GM18868 (cell line): ENCODE data around the gene ACSS2.
"Not testable (repeated sequence)": the region's sequence is repeated elsewhere in the genome, so short reads cannot be mapped to it uniquely, and the experiment has no call there.

Experiments used
- ATAC-seq: cut with Tn5 transposase; IDR thresholded peaks from one replicate; pipeline ENCODE4 v1.9.1; 2021; ENCODE audit warnings: mild to moderate bottlenecking, moderate library complexity; ENCODE audit not compliant: unreplicated experiment

Gene ACSS2

DNA sequence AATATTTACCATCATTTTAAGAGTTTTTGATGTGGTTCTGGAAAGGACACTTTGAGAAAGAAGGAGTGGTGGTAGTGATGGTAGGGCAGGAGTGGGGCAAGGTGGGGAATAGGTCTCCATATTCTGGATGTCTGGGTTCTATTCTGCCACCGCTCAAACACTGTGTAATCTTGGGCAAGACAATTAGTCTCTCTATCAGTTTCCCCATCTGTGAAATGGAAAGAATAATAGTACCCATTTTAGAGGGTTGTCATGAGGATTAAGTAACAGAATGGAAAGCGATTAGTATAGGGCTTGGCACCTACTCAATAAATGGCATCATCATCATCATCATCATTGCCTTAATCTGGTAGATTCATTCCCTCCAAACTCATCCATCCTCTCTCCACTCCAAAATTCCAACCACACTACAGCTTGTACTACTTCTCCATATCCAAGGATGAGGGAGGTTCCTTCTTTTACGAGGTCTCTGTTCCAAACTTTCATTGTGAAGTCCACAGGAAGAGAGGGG, 2.8 kb upstream of the ACSS2 start:
- no peak for ATAC-seq

DNA sequence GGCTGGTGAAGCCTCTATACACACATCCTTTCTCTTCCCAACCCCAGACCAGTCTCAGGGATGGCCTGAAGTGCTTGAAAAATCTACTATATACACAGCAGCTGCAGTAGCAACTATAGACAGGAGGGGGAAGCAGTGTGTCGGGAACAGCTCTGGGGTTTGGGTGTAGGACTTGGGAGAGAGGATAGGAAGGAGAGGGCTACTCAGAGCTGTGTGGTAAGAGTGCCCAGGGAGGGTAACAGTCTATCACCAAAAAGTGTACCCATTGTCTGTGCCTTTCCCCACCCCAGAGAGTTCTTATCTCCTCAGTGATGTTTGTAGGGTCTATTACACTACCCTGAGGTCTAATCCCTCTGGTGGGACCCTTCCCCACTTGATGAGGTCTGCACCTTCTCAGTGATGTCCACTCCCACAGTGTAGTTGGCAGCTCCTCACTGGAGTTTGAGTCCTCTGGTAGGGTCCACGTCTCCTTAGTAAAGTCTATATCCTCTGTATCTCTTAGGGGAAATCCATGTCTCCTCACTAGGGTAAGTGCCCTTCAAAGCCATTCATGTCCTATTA, 2.2 kb upstream of the ACSS2 start:
- no peak for ATAC-seq

DNA sequence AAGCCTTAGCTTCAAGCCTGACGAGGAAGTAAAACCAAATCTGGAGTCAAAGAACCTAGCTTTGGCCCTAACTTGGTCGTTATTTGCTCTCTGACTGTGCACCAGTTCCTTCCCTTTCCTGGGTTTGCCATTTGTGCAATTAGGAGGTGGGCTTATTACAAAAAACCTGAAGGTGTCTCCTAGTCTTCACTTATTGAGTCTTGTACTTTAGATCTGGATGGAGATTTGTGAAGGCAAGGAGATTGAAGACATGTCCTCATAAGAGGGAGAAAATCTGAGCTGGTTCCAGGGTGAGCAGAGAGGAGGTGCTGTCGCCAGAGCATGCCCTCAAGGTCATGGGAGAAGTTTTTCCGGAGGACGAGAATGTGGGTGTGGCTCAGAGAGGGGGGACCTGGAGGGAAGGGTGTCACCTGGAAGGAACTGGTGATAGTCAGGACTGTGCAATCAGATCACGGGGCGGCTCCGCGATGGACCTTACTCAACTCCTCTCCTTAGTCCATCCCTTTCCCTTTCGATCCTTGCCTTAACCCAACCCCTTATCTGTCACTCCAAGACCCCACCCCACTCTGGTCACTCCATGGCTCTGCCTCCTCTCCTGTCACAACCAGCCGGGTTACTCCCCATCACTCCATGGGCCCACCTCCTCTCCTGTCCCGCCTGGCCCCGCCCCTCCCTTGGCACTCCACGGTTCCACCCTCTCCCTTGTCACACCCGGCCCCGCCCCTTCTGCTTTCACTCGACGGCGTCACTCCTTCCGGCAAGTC, 588 bp upstream of the ACSS2 start:
- peak; percentile 76 for ATAC-seq

DNA sequence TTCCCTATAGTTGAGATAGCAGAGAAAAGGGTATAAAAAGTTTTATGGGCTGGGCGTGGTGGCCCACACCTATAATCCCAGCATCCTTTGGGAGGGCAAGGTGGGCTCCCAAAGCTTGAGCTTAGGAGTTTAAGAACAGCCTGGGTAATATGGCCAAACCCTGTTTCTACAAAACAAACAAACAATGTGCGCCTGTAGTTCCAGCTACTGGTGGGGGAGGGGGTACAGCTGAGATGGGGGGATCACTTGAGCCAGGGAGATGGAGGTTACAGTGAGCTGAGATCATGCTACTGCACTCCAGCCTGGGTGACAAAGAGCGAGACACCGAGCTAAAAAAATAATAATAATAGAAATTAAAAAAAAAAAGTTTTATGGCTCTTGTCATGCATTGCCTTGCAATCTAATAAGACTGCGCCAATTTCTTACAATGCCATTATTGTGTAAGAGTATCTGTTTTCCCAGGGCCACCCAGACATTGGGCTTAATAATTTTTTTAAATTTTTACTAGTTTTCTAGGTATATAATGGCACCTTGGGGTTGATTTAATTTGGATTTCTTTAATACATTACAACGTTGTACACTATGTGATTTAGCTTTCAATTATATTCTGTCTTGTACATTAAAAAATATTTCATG, 3.9 kb downstream of the ACSS2 start:
- no peak for ATAC-seq

DNA sequence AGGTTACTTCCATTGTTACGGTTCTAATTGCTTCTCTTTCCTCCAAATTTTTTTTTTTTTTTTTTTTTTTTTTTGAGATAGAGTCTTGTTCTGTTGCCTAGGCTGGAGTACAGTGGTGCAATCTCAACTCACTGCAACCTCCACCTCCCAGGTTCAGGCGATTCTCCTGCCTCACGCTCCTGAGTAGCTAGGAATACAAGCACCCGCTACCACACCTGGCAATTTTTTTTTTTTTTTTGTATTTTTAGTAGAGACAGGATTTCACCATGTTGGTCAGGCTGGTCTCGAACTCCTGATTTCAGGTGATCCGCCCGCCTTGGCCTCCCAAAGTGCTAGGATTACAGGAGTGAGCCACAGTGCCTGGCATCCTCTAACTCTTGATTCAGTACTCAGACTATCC, 4.6 kb downstream of the ACSS2 start:
- not testable (repeated sequence) for ATAC-seq

DNA sequence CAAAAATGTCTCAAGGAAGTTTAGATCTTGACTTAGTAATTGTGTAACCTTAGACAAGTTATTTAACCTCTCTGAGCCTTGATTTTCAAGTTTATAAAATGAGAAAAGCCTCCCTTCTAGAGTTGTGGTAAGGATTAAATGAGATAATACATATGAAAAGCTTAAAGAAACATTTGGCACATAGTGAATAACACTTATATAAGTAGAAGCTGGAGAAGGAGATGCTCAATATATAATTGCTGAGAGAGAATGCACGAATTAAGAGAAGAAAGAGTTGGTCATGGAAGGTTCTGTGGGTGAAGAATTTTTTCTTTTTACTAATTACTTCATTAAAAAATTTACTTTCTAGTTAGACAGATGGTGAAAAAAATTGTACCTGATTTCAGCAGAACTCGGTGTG, 5.3 kb downstream of the ACSS2 start:
- ATAC-seq, result no peak

DNA sequence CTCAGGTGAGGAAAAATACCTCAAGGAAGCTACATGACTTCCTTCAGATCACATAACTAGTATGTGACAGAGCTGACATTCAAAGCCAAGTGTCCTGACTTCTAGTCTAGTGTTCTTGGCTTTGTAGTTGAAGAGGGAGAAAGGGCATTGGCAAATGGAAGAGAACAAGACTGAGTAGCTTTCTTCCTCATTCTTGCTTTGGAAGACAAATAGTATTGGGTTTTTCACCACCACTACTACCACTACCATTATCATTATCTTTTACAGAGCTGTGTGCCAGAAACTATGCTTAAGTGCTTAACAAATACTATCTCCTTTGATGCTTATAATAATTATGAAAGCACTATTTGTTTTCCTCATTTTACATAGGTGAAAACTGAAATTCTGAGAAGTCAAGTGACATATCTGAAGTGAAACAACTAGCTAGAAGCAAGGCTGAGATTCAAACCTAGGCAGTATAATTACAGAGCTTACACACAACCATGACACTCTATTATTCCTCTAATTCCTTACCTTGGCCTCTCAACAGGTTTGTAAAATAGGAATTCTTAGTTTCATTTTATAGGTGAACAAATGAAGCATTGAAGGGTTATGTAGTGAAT, 6.8 kb downstream of the ACSS2 start:
- ATAC-seq, result no peak

DNA sequence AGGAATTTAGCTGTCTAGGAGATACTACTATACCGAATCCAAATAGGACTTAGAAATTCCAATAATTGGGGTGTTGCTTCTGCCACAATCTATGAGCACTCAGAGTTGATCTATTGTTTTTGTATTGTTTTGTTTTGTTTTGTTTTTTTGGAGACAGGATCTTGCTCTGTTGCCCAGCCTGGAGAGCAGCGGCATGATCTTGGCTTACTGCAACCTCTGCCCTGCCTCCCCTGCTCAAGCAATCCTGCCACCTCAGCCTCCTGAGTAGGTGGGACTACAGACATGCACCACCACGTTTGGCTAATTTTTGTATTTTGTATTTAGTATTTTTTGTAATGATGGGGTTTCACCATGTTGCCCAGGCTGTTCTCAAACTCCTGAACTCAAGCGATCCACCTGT, 7.4 kb downstream of the ACSS2 start:
- no peak for ATAC-seq

DNA sequence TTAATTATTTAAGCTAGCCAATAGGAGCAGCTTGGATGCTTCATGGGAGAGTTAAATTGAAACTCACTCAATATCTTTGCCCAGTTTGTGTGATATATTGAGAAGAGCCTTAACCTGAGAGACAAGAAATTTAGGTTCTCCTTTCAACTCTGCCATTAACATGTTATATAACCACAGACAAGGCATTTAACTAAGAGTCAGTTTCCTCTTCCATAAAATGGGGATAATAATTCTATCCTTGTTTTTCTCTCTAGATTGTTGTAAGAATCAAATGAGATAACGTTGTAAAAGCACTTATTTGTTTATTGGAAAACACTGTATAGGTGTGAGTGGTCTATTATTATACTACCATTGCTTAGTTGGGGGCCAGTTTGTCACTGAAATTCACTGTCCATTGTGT, 7.8 kb downstream of the ACSS2 start:
- no peak for ATAC-seq

DNA sequence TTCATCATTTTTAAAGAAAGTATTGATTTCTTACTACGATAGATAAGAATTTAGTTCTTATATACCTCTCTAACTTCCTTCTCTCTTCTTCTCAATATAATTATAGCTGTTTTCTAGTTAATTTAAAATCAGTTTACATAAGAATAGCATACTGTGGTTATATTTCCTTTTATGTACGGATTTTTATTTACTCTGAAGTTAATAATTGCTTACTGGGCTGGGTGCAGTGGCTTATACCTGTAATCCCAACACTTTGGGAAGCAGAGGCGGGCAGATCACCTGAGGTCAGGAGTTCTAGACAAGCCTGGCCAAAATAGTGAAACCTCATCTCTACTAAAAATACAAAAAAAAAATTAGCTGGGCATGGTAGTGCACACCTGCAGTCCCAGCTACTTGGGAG, 9.7 kb downstream of the ACSS2 start:
- ATAC-seq, result no peak

DNA sequence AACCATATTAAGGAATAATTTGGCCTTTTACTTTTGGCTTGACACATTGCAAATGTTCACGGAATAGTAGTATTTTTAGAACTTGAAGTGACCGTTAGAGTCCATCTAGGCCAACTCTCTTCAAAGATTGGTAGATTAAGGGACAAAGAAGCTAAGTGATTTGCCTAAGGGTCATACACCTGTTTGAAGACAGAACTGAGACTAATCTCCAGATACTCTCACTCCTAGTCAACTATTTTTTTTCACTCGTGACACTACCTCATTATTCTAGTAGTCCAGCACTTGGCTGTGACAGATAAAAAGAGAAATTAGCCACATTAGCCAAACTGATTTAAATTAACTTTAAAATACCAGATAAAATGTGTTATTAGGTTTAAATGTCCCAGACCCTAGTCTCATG, 10.6 kb downstream of the ACSS2 start:
- no peak for ATAC-seq

DNA sequence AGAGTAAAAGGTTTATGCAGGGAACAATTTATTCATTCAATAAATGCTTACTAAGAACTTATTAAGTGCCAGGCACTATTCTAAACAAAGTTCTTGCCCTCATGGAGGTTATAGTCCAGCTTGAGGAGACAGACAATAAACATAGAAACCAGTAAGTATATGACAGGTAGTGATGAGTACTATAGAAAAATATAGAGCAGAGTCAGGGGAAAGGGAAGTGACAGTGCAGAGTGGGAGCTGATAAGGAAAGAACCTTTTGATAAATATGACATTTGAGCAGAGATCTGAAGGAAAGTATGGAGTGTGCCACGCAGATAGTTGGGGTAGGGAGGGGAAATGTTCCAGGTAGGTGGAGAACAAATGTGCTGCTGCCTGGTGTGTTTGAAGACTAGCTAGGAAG, 12.1 kb downstream of the ACSS2 start:
- ATAC-seq, result no peak

DNA sequence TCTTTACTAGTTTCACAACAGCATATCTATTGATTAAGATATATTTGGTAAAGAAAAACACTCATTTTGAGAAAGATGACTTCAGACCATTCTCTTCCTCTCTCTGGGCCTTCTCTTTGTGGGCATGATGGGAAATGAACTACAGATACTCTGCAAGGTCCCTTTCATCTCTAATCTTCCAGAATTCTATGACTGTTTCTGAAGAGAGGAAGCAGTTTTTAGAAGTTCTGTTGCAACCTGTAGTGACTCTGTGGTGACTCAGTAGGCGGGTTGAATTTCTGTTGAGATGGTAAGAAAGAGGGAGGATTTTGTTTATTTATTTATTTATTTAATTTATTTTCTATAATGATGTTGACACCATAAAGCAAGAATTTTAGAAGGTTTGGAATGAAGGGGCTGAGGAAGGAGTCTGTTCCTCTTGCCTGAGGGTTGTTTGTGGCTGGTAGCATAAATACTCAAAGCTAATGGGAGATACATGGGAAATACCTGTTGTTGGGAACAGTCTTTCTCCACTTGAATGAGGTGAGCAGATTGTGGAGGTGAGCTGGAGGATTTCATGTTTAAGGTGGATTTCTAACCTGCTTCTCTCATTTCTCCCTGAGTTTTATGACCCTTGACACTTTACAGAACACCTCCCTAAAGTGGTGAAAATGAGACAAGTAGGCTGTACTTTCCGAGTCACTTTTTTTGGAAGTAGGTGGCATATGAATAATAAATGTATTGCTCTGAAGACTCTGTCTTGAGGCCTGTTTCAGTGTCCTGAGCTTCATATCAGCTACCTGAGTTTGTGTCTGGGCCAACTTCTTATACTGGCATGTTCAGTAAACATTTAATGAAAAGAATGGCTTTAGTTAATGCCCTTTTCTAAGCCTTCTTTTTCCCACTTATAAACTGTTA, 15.0 kb downstream of the ACSS2 start:
- no peak for ATAC-seq

DNA sequence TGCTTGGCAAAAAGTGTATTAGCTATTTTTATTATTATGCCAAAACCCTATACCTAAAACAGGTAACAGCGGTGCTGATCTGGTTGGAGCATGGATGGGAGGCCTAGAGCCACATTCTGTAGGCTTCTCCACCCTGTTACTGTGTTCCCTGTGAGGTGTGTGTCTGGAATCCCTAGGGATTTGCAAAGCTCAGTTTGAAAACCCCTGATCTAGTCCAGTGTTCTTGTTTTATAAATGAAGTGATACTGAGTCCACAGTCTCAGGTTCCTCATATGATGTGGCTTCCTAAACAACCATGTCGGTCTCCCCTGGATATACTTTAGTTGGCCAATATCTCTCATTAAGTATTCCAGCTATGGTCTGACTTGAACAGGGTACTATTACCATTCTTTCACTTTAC, 16.3 kb downstream of the ACSS2 start:
- no peak for ATAC-seq

DNA sequence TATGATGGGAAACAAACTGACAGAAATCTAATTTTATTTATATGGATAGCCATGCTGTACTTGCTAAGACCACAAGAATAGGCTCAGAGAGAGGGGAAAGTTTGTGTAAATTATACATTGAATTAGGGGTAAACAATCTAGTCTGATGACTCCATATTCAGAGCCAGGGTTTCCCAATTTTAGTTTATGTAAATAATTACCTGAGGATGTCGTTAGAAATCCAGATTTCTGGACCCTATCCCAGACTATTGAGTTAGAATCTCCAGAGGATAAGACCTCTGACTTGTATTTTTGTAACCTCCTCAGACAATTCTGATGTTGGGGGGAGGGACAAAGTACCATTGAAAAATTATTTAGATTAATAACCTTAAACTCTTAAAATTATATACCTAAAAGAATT, 18.3 kb downstream of the ACSS2 start:
- no peak for ATAC-seq

DNA sequence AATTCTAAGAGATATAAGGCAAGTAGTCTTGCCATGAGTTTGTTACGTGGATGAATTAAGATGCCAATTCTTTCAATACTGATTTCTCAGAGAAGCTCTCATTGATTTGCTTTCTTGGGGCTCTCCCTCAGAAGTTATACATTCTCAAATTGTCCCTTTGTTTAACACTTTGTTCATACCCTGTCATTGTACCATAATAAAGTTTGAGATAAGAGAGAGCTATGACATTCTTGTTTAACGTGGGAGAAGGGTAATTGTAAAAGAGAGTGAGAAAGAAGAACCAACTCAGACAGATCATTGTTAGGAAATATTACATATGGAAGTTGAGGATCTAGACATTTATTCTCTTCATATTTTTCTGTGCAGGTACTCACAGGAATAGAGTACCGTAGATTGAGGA, 19.1 kb downstream of the ACSS2 start:
- ATAC-seq, result no peak

DNA sequence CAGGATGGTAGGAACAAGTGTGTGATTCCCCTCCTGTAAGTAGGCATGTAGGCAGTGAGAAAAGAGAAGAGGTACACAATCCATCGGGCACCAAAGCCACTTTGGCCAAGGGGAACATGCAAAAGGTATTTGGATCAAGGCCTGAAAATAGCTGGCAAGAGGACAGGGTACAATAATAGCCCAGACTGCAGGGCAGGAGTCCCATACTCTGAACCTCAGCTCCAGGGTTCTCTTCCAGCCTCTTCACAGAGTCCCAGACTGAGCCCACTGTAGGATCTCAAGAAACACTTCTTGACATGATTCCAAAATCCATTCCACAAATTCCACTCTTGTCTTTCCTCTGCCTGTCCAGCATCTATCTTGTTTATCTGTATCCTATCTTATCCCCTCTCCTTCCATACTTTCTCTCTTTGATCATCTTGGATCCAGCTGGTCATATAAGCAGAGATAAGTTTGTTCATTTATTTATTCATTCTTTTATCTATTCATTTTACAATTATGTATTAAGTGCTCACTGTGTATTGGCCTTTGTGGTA, 19.7 kb downstream of the ACSS2 start:
- no peak for ATAC-seq

DNA sequence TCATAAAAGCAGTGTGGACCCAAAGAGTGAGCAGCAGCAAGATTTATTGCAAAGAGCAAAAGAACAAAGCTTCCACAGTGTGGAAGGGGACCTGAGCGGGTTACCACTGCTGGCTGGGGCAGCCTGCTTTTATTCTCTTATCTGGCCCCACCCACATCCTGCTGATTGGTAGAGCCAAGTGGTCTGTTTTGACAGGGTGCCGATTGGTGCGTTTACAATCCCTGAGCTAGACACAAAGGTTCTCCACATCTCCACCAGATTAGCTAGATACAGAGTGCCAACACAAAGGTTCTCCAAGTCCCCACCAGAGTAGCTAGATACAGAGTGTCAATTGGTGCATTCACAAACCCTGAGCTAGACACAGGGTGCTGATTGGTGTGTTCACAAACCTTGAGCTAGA, 21.7 kb downstream of the ACSS2 start:
- ATAC-seq, result not testable (repeated sequence)

DNA sequence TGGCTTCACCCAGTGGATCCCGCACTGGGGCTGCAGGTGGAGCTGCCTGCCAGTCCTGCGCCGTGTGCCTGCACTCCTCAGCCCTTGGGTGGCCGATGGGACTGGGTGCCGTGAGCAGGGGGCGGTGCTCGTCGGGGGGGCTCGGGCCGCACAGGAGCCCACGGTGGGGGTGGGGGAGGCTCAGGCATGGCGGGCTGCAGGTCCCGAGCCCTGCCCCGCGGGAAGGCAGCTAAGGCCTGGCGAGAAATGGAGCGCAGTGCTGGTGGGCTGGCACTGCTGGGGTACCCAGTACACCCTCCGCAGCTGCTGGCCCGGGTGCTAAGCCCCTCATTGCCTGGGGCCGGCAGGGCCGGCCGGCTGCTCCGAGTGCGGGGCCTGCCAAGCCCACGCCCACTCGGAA, 22.3 kb downstream of the ACSS2 start:
- ATAC-seq, result not testable (repeated sequence)

DNA sequence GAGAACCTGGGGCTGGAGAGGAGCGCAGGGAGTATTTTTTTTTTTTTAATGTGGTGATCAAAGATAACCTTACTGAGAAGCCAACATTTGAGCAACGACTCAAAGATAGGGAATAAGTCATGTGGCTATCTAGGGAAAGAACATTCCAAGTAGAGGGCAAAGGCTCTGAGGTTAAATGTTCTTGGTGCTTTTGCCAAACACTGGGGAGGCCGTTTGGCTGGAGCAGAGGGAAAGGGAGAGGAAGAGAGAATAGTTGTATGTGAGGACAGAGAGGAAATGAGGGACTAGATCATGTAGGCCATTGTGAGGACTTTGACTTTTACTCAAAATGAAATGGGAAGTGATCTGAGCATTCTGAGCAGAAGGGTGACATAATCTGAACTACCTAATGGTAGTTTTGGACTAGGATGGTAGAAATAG, 27.8 kb downstream of the ACSS2 start:
- no peak for ATAC-seq
